A673 (cell line): Measurements from ENCODE around the gene F8A3. TPM values are rescaled to one million over a fixed set of nuclear protein-coding genes. Genes with fewer than 3 reads are reported as not detected.

Experiments used
- BruUV-seq: library from RNA; stranded (reverse); fragments of 400-500 nt; replicated peaks from 2 replicates; lab custom pipeline; 2021; lab: Mats Ljungman, UMichigan
- CTCF ChIA-PET: fragments of 300-600 bp; sonication (Branson Sonifier 250); formaldehyde crosslinking; loops from one replicate; lab custom pipeline; 2022; ENCODE audit warnings: antibody characterized with exemption; lab: Charles Lee
- POLR2A ChIA-PET: fragments of 300-600 bp; sonication (Branson Sonifier 250); formaldehyde crosslinking; loops from one replicate; lab custom pipeline; 2022; ENCODE audit warnings: antibody characterized with exemption; ENCODE audit not compliant: low non-redundant PET; lab: Charles Lee
- DNase-seq: peaks from one replicate; pipeline ENCODE4 v3.0.0-alpha.2; 2015; ENCODE audit warnings: low spot score
- H3K27ac ChIP-seq: fragments of 200-600 bp; sonication (generic); 2 replicates; pipeline ENCODE4 v1.5.1; 2016; ENCODE audit warnings: mixed run types, low read depth, mild to moderate bottlenecking, mixed read lengths, antibody characterized with exemption, low read length; ENCODE audit not compliant: poor library complexity, severe bottlenecking
- H3K27me3 ChIP-seq: fragments of 200-600 bp; sonication (generic); replicated peaks from 2 replicates; pipeline ENCODE4 v1.6.1; 2017; ENCODE audit warnings: mixed run types, low read depth, mild to moderate bottlenecking, mixed read lengths, antibody characterized with exemption, low read length; ENCODE audit not compliant: insufficient read depth, poor library complexity
- H3K36me3 ChIP-seq: fragments of 200-600 bp; sonication (generic); 2 replicates; pipeline ENCODE4 v1.6.1; 2016; ENCODE audit warnings: mixed run types, mild to moderate bottlenecking, mixed read lengths, antibody characterized with exemption, low read length; ENCODE audit not compliant: insufficient read depth, poor library complexity, severe bottlenecking
- H3K4me1 ChIP-seq: fragments of 200-600 bp; sonication (generic); 2 replicates; pipeline ENCODE4 v1.6.1; 2017; ENCODE audit warnings: mixed run types, mild to moderate bottlenecking, mixed read lengths, antibody characterized with exemption, low read length; ENCODE audit not compliant: insufficient read depth, poor library complexity, severe bottlenecking
- H3K4me3 ChIP-seq: fragments of 200-600 bp; sonication (generic); 2 replicates; pipeline ENCODE4 v1.5.1; 2016; ENCODE audit warnings: low read depth, mixed run types, mild to moderate bottlenecking, mixed read lengths, low read length; ENCODE audit not compliant: poor library complexity, severe bottlenecking
- H3K9me3 ChIP-seq: fragments of 200-600 bp; sonication (generic); 2 replicates; pipeline ENCODE4 v1.6.1; 2016; ENCODE audit warnings: mixed run types, low read depth, mild to moderate bottlenecking, mixed read lengths, antibody characterized with exemption, low read length; ENCODE audit not compliant: poor library complexity, severe bottlenecking
- CTCF ChIP-seq: fragments of 300-800, 200-600 bp; sonication (generic); conservative IDR thresholded peaks from 2 replicates; pipeline ENCODE4 v1.5.1; 2017; ENCODE audit warnings: low read depth, mild to moderate bottlenecking, antibody characterized with exemption, low read length, moderate library complexity, mixed read lengths
- EZH2 ChIP-seq: fragments of 200-600 bp; sonication (generic); IDR thresholded peaks from 2 replicates; pipeline ENCODE4 v1.6.1; 2017; ENCODE audit warnings: borderline replicate concordance, low read depth, mild to moderate bottlenecking, mixed read lengths, antibody characterized with exemption, low read length; ENCODE audit not compliant: poor library complexity, severe bottlenecking
- intact Hi-C: fragments of 100-400 bp; cut with micrococcal nuclease; formaldehyde crosslinking; loops from one replicate; pipeline ENCODE4 v1.10.0; 2022; ENCODE audit not compliant: unreplicated experiment
- microRNA-seq: library from miRNA; unstranded; fragments of <30 nt; microRNA quantifications from one replicate; pipeline ENCODE4 v1.2.0, GENCODE V29; 2021
- total RNA-seq: library from RNA; stranded (reverse); gene quantifications from 2 replicates; pipeline ENCODE4 v1.2.3, GENCODE V29; 2021

Gene F8A3
- total RNA-seq, 1 experiment from 2014 or later: 5.3 TPM

- DNase-seq: no peak
- H3K4me1 ChIP-seq: no peaks in the 10 kb centered on the region
- POLR2A ChIA-PET: no interaction called here
- H3K36me3 ChIP-seq: no peaks in the 10 kb centered on the region
- BruUV-seq: no TSS peak
- CTCF ChIA-PET: no interaction called here
- H3K27ac ChIP-seq: no peak overlapping the region
- TF ChIP-seq CTCF: no peak
- no peak for TF ChIP-seq EZH2
- no peak overlapping the region for H3K4me3 ChIP-seq
- H3K27me3 ChIP-seq: no peaks in the 10 kb centered on the region
- H3K9me3 ChIP-seq: no peaks in the 10 kb centered on the region
- intact Hi-C loops: no loop called here
These were observed 23.3 kb downstream of the F8A3 start for GRCh38 chrX:155434906-155435743.

- ChIA-PET CTCF (no interaction called here), POLR2A (no interaction called here)
- H3K4me3 ChIP-seq: no peak overlapping the region
- TF ChIP-seq EZH2 (no peak), CTCF (no peak)
- H3K27me3 ChIP-seq: no peaks in the 10 kb centered on the region
- H3K27ac ChIP-seq: no peak overlapping the region
- H3K4me1 ChIP-seq: no peaks in the 10 kb centered on the region
- no peaks in the 10 kb centered on the region for H3K36me3 ChIP-seq
- no peaks in the 10 kb centered on the region for H3K9me3 ChIP-seq
- no TSS peak for BruUV-seq
- no peak for DNase-seq
- intact Hi-C loops: no loop called here
These were observed 40.7 kb downstream of the F8A3 start for GRCh38 chrX:155417769-155418168.

Small RNA genes within 50 kb of the gene (microRNA-seq; reads per million reads assigned to microRNA genes)
- gene MIR1184-3: not detected

Other genes with a start within 250 kb of the F8A3 start
- gene VBP1, start 242.2 kb downstream of the F8A3 start, total RNA-seq: 100 and 119 TPM in 2 replicates
- gene RAB39B, start 194.1 kb downstream of the F8A3 start, total RNA-seq: 0.43 and 0.81 TPM in 2 replicates
- 1.7 and 2.7 TPM in 2 replicates for gene CLIC2, start 124.0 kb downstream of the F8A3 start, total RNA-seq
- gene F8A2, start 76.5 kb downstream of the F8A3 start, total RNA-seq: not detected in 2 replicates
- 0.45 and 0.46 TPM in 2 replicates for gene SPRY3, start 154.0 kb upstream of the F8A3 start, total RNA-seq
- gene TMLHE, start 154.3 kb upstream of the F8A3 start, total RNA-seq: 16.4 and 18.3 TPM in 2 replicates